SK-N-SH (cell line): Measurements from ENCODE around the gene PRX. TPM values are rescaled to one million over a fixed set of nuclear protein-coding genes. Genes with fewer than 3 reads are reported as not detected.

Experiments
- CTCF ChIA-PET: fragments of 300-600, 350-600 bp; formaldehyde crosslinking; extraction: SDS; loops from one replicate; lab custom pipeline; 2021; lab: Yijun Ruan, JAX
- POLR2A ChIA-PET: fragments of 350-600 bp; sonication (Branson Sonifier 250); formaldehyde crosslinking; extraction: SDS; loops from one replicate; lab custom pipeline; 2020; ENCODE audit warnings: antibody characterized with exemption, inconsistent platforms; lab: Yijun Ruan, JAX
- DNase-seq: peaks from one replicate; pipeline ENCODE4 v3.0.0; 2012
- H2AFZ ChIP-seq: fragments of 200-600 bp; sonication (generic); 2 replicates; pipeline ENCODE4 v1.8.1; 2016; ENCODE audit warnings: antibody characterized with exemption, mild to moderate bottlenecking, low read depth
- H3F3A ChIP-seq: fragments of 200-600 bp; sonication (generic); replicated peaks from 2 replicates; pipeline ENCODE3; 2016; ENCODE audit warnings: antibody characterized with exemption, mild to moderate bottlenecking; ENCODE audit not compliant: insufficient read depth
- H3K27ac ChIP-seq, 2 experiments: fragments of 200-500 bp in 1 of 2; fragments of 200-600 bp in 1 of 2; sonication (Bioruptor generic) in 1 of 2; sonication (generic), shearing (Covaris generic) in 1 of 2; 2 replicates each; pipeline versions ENCODE4 v1.5.1 to v1.6.1; 2014 to 2016; ENCODE audit warnings: low read depth in 2 of 2, inconsistent platforms in 1 of 2, low read length in 1 of 2, mild to moderate bottlenecking in 1 of 2, mixed read lengths in 1 of 2
- H3K27me3 ChIP-seq: fragments of 200-600 bp; sonication (generic), shearing (Covaris generic); 2 replicates; pipeline ENCODE4 v1.6.1; 2016; ENCODE audit warnings: mixed run types; ENCODE audit not compliant: insufficient read depth
- H3K36me3 ChIP-seq, 2 experiments: fragments of 200-500 bp in 1 of 2; fragments of 200-600 bp in 1 of 2; sonication (Bioruptor generic) in 1 of 2; sonication (generic) in 1 of 2; replicated peaks in 1 of 2; 2 replicates each; pipeline versions ENCODE3 to v1.5.1; 2014 to 2016; ENCODE audit warnings: low read length in 1 of 2, mild to moderate bottlenecking in 1 of 2; ENCODE audit not compliant: insufficient read depth in 2 of 2, control insufficient read depth in 1 of 2
- H3K4me1 ChIP-seq, 2 experiments: fragments of 200-500 bp in 1 of 2; fragments of 200-600 bp in 1 of 2; sonication (Bioruptor generic) in 1 of 2; sonication (generic), shearing (Covaris generic) in 1 of 2; 2 replicates each; pipeline versions ENCODE4 v1.5.1 to v1.6.1; 2014 to 2016; ENCODE audit warnings: low read depth in 1 of 2, low read length in 1 of 2, mixed run types in 1 of 2; ENCODE audit not compliant: insufficient read depth in 2 of 2, control insufficient read depth in 1 of 2
- H3K4me2 ChIP-seq: fragments of 200-600 bp; sonication (generic), shearing (Covaris generic); 2 replicates; pipeline ENCODE4 v1.6.1; 2017; ENCODE audit warnings: mixed run types
- H3K4me3 ChIP-seq, 2 experiments: fragments of 200-500 bp in 1 of 2; fragments of 200-600 bp in 1 of 2; sonication (Bioruptor generic) in 1 of 2; sonication (generic), shearing (Covaris generic) in 1 of 2; 2 replicates each; pipeline versions ENCODE4 v1.5.1 to v1.8.1; 2014 to 2016; ENCODE audit warnings: low read depth in 2 of 2, inconsistent platforms in 1 of 2, low read length in 1 of 2, mild to moderate bottlenecking in 1 of 2, mixed read lengths in 1 of 2, moderate library complexity in 1 of 2
- H3K79me2 ChIP-seq: fragments of 200-600 bp; sonication (generic); 2 replicates; pipeline ENCODE4 v1.8.1; 2017; ENCODE audit warnings: mild to moderate bottlenecking; ENCODE audit not compliant: insufficient read depth
- H3K9ac ChIP-seq: fragments of 200-600 bp; sonication (generic); 2 replicates; pipeline ENCODE4 v1.6.1; 2017; ENCODE audit warnings: mixed run types
- H3K9me2 ChIP-seq: fragments of 200-600 bp; sonication (generic); 2 replicates; pipeline ENCODE4 v1.6.1; 2017; ENCODE audit warnings: mixed run types
- H3K9me3 ChIP-seq: fragments of 200-600 bp; sonication (generic); 2 replicates; pipeline ENCODE4 v1.6.1; 2017; ENCODE audit warnings: mixed run types, mild to moderate bottlenecking, moderate library complexity
- H4K20me1 ChIP-seq: fragments of 200-600 bp; sonication (generic); 2 replicates; pipeline ENCODE4 v1.6.1; 2017; ENCODE audit warnings: mild to moderate bottlenecking, mixed run types; ENCODE audit not compliant: insufficient read depth
- EZH2phosphoT487 ChIP-seq: fragments of 200-600 bp; sonication (generic); IDR thresholded peaks from 2 replicates; pipeline ENCODE4 v1.6.1; 2017; ENCODE audit warnings: low read depth, mixed run types, mild to moderate bottlenecking, antibody characterized with exemption, moderate library complexity, borderline replicate concordance
- FOSL2 ChIP-seq: IDR thresholded peaks from 2 replicates; pipeline ENCODE4 v1.4.0; 2012; ENCODE audit warnings: low read depth, mild to moderate bottlenecking, moderate library complexity, borderline replicate concordance
- FOXJ3 ChIP-seq: sonication (generic); formaldehyde crosslinking; IDR thresholded peaks from 2 replicates; pipeline ENCODE4 v1.5.1; 2020; ENCODE audit warnings: mild to moderate bottlenecking, missing genetic modification reagents
- GABPA ChIP-seq: IDR thresholded peaks from 2 replicates; pipeline ENCODE4 v1.4.0; 2012; ENCODE audit warnings: low read depth, mild to moderate bottlenecking
- GATA2 ChIP-seq: sonication (generic); formaldehyde crosslinking; IDR thresholded peaks from 2 replicates; pipeline ENCODE4 v1.5.0; 2020; ENCODE audit warnings: mild to moderate bottlenecking, missing genetic modification reagents
- IRF3 ChIP-seq: fragments of 150-350 bp; IDR thresholded peaks from 2 replicates; pipeline ENCODE4 v1.6.1; 2016; ENCODE audit warnings: mild to moderate bottlenecking, low read depth, low read length
- MXI1 ChIP-seq: IDR thresholded peaks from 2 replicates; pipeline ENCODE4 v1.6.1; 2012; ENCODE audit warnings: mild to moderate bottlenecking, low read depth, low read length, improper control_type of control experiment
- PBX3 ChIP-seq: IDR thresholded peaks from 2 replicates; pipeline ENCODE4; 2012
- RAD21 ChIP-seq: IDR thresholded peaks from 2 replicates; pipeline ENCODE4 v1.6.1; 2012; ENCODE audit warnings: mild to moderate bottlenecking, low read length
- RCOR1 ChIP-seq: fragments of 150-350 bp; IDR thresholded peaks from 2 replicates; pipeline ENCODE4 v1.6.1; 2017; ENCODE audit warnings: antibody characterized with exemption, low read length
- RXRA ChIP-seq: IDR thresholded peaks from 2 replicates; pipeline ENCODE4 v1.4.0; 2012; ENCODE audit warnings: low read depth, mild to moderate bottlenecking, borderline replicate concordance
- SMC3 ChIP-seq: IDR thresholded peaks from 2 replicates; pipeline ENCODE4 v1.6.1; 2012; ENCODE audit warnings: low read depth, low read length, improper control_type of control experiment
- TAF1 ChIP-seq: IDR thresholded peaks from 2 replicates; pipeline ENCODE4 v1.6.1; 2012; ENCODE audit warnings: low read depth, mild to moderate bottlenecking, low read length, moderate library complexity, borderline replicate concordance
- ZBTB33 ChIP-seq: IDR thresholded peaks from 2 replicates; pipeline ENCODE4 v1.4.0; 2012; ENCODE audit warnings: low read depth, borderline replicate concordance
- WGBS: methylation state at CpG from one replicate; pipeline ENCODE4 v1.1.6; 2017; ENCODE audit warnings: low lambda C conversion rate; 5-methylcytosine and 5-hydroxymethylcytosine counted together
- polyA plus RNA-seq, 3 experiments: library from polyadenylated mRNA; depleted of rRNA; stranded (reverse); fragments of >200 nt; gene quantifications; 2 replicates each; pipeline ENCODE4 v1.2.3, GENCODE V29; 2012

PRX gene
- polyA plus RNA-seq, 1 of the 3 experiments (the other 2 are of a cell fraction): 2.2 TPM

GRCh38 chr19:40453151-40453735 is 40.1 kb upstream of the PRX start:
- WGBS: 92% methylated on average over 5 of the region's 5 CpGs
- TF ChIP-seq FOSL2: no peak
- no peak for TF ChIP-seq GATA2 (CRISPR knock-in tag)
- no peak for TF ChIP-seq ZBTB33
- no peak for TF ChIP-seq SMC3
- TF ChIP-seq MXI1: no peak
- no peak for TF ChIP-seq RCOR1
- no peak for TF ChIP-seq GABPA
- TF ChIP-seq PBX3: no peak
- Histone ChIP-seq H3K4me2 (no peak overlapping the region), H3K9me2 (no peaks in the 10 kb centered on the region), H3F3A (peaks cover 5% of the 10 kb centered on the region), H3K4me1 (no peaks in the 10 kb centered on the region), H3K9me3 (no peaks in the 10 kb centered on the region), H3K27ac (no peak overlapping the region), H3K9ac (no peak overlapping the region), H3K4me3 (no peak overlapping the region), H4K20me1 (no peaks in the 10 kb centered on the region), H3K27me3 (no peaks in the 10 kb centered on the region), H2AFZ (no peak overlapping the region), H3K36me3 (peaks cover 0 to 3% of the 10 kb centered on the region in 2 experiments), H3K79me2 (no peaks in the 10 kb centered on the region)
- no peak for DNase-seq
- ChIA-PET CTCF (interaction anchor here (0.7 to 6.2 kb wide), 4 partner anchors 8 to 181 kb away, joined by 3 to 49 read pairs (median 5); partner anchors contain the start of gene SERTAD3), POLR2A (no interaction called here)

- Histone ChIP-seq H3K4me2 (no peak overlapping the region), H3K27ac (no peak overlapping the region), H3K4me3 (no peak overlapping the region), H3K4me1 (no peaks in the 10 kb centered on the region), H3K27me3 (no peaks in the 10 kb centered on the region), H3F3A (peaks cover 5% of the 10 kb centered on the region), H4K20me1 (no peaks in the 10 kb centered on the region), H3K9ac (no peak overlapping the region), H3K9me3 (no peaks in the 10 kb centered on the region), H3K79me2 (no peaks in the 10 kb centered on the region), H2AFZ (no peak overlapping the region), H3K9me2 (no peaks in the 10 kb centered on the region), H3K36me3 (peaks cover 0 to 3% of the 10 kb centered on the region in 2 experiments)
- WGBS: 69% methylated on average over 5 of the region's 5 CpGs
- no peak for DNase-seq
- CTCF ChIA-PET: interaction anchor here (6.2 kb wide), 1 partner anchor 12 kb away, joined by 49 read pairs; no protein-coding TSS in a partner anchor
- POLR2A ChIA-PET: no interaction called here
- TF ChIP-seq RXRA: no peak
- no peak for TF ChIP-seq TAF1
- no peak for TF ChIP-seq MXI1
- no peak for TF ChIP-seq EZH2phosphoT487
- no peak for TF ChIP-seq RAD21
- no peak for TF ChIP-seq FOXJ3 (CRISPR knock-in tag)
- TF ChIP-seq IRF3: no peak
These were observed 38.8 kb upstream of the PRX start for GRCh38 chr19:40452016-40452415.
